ENCODE results near the gene OTOR.
A peak's percentile ranks its signal among the peaks of the same experiment; 100 is the strongest.

The OTOR gene

GRCh38 chr20:16714751-16715150 lies 33.4 kb upstream of the OTOR start:
- Histone ChIP-seq H3K4me1 (ENCODE audit: control insufficient read depth, insufficient read depth, low read length) (no peaks in the 10 kb centered on the region), H3K36me3 (ENCODE audit: insufficient read depth, low read length) (no peaks in the 10 kb centered on the region), H3K9ac (ENCODE audit: low read depth, low read length) (no peak overlapping the region), H3K9me3 (replicated peaks; ENCODE audit: low read length) (no peaks in the 10 kb centered on the region), H3K27me3 (ENCODE audit: control insufficient read depth, insufficient read depth, low read length) (peaks cover 50% of the 10 kb centered on the region), H3K4me3 (ENCODE audit: low read length) (no peak overlapping the region), H3K4me2 (ENCODE audit: low read length) (no peak overlapping the region)

- Histone ChIP-seq H3K9me3 (replicated peaks; ENCODE audit: low read length) (no peaks in the 10 kb centered on the region), H3K4me1 (ENCODE audit: control insufficient read depth, insufficient read depth, low read length) (no peaks in the 10 kb centered on the region), H3K36me3 (ENCODE audit: insufficient read depth, low read length) (no peaks in the 10 kb centered on the region), H3K27me3 (ENCODE audit: control insufficient read depth, insufficient read depth, low read length) (peaks cover 33% of the 10 kb centered on the region), H3K4me2 (ENCODE audit: low read length) (no peak overlapping the region), H3K4me3 (ENCODE audit: low read length) (no peak overlapping the region), H3K9ac (ENCODE audit: low read depth, low read length) (no peak overlapping the region)
These were observed 28.7 kb upstream of the OTOR start for GRCh38 chr20:16719421-16719820.

GRCh38 chr20:16729080-16729479 lies 19.1 kb upstream of the OTOR start:
- Histone ChIP-seq H3K4me1 (ENCODE audit: control insufficient read depth, insufficient read depth, low read length) (peaks cover 15% of the 10 kb centered on the region), H3K9me3 (replicated peaks; ENCODE audit: low read length) (no peaks in the 10 kb centered on the region), H3K36me3 (ENCODE audit: insufficient read depth, low read length) (peaks cover 22% of the 10 kb centered on the region), H3K4me2 (ENCODE audit: low read length) (peak overlapping the region; percentile 80), H3K27me3 (ENCODE audit: control insufficient read depth, insufficient read depth, low read length) (peaks cover 11% of the 10 kb centered on the region), H3K4me3 (ENCODE audit: low read length) (peak overlapping the region; percentile 88), H3K9ac (ENCODE audit: low read depth, low read length) (no peak overlapping the region)

GRCh38 chr20:16729565-16730460 lies 18.3 kb upstream of the OTOR start, which contains the start of gene SNRPB2:
TSS of gene SNRPB2 (plus strand) at chr20:16730026. CDS start at chr20:16731703, 1,677 bp downstream.
- H3K4me1 ChIP-seq (ENCODE audit: control insufficient read depth, insufficient read depth, low read length) = peaks cover 15% of the 10 kb centered on the region
- H3K9me3 ChIP-seq (replicated peaks; ENCODE audit: low read length) = no peaks in the 10 kb centered on the region

GRCh38 chr20:16732506-16733152 lies 15.5 kb upstream of the OTOR start:
- no peaks in the 10 kb centered on the region for H3K27me3 ChIP-seq (ENCODE audit: control insufficient read depth, insufficient read depth, low read length)

More at GRCh38 chr20:16729565-16730460, 18.3 kb upstream of the OTOR start, which contains the start of gene SNRPB2:
- Histone ChIP-seq H3K9ac (ENCODE audit: low read depth, low read length) (peak within 1 kb of the TSS; percentile 93), H3K36me3 (ENCODE audit: insufficient read depth, low read length) (peaks cover 28% of the 10 kb centered on the region), H3K27me3 (ENCODE audit: control insufficient read depth, insufficient read depth, low read length) (peaks cover 11% of the 10 kb centered on the region), H3K4me3 (ENCODE audit: low read length) (peak within 1 kb of the TSS; percentile 88), H3K4me2 (ENCODE audit: low read length) (peak within 1 kb of the TSS; percentile 87)

GRCh38 chr20:16740365-16741072 lies 7.6 kb upstream of the OTOR start:
- Histone ChIP-seq H3K4me2 (ENCODE audit: low read length) (no peak overlapping the region), H3K4me1 (ENCODE audit: control insufficient read depth, insufficient read depth, low read length) (no peaks in the 10 kb centered on the region), H3K9ac (ENCODE audit: low read depth, low read length) (no peak overlapping the region), H3K27me3 (ENCODE audit: control insufficient read depth, insufficient read depth, low read length) (no peaks in the 10 kb centered on the region), H3K9me3 (replicated peaks; ENCODE audit: low read length) (no peaks in the 10 kb centered on the region), H3K4me3 (ENCODE audit: low read length) (no peak overlapping the region), H3K36me3 (ENCODE audit: insufficient read depth, low read length) (peaks cover 55% of the 10 kb centered on the region)

More at GRCh38 chr20:16732506-16733152, 15.5 kb upstream of the OTOR start:
- H3K4me3 ChIP-seq (ENCODE audit: low read length) = no peak overlapping the region
- H3K36me3 ChIP-seq (ENCODE audit: insufficient read depth, low read length) = peaks cover 54% of the 10 kb centered on the region
- no peak overlapping the region for H3K4me2 ChIP-seq (ENCODE audit: low read length)
- no peaks in the 10 kb centered on the region for H3K9me3 ChIP-seq (replicated peaks; ENCODE audit: low read length)
- H3K9ac ChIP-seq (ENCODE audit: low read depth, low read length) = no peak overlapping the region
- peaks cover 15% of the 10 kb centered on the region for H3K4me1 ChIP-seq (ENCODE audit: control insufficient read depth, insufficient read depth, low read length)

- Histone ChIP-seq H3K27me3 (ENCODE audit: control insufficient read depth, insufficient read depth, low read length) (peaks cover 11% of the 10 kb centered on the region), H3K36me3 (ENCODE audit: insufficient read depth, low read length) (peaks cover 30% of the 10 kb centered on the region), H3K4me3 (ENCODE audit: low read length) (no peak overlapping the region), H3K9me3 (replicated peaks; ENCODE audit: low read length) (no peaks in the 10 kb centered on the region), H3K4me2 (ENCODE audit: low read length) (no peak overlapping the region), H3K4me1 (ENCODE audit: control insufficient read depth, insufficient read depth, low read length) (no peaks in the 10 kb centered on the region), H3K9ac (ENCODE audit: low read depth, low read length) (no peak overlapping the region)
These were observed 3.9 kb upstream of the OTOR start for GRCh38 chr20:16744178-16744807.

- H3K4me2 ChIP-seq (ENCODE audit: low read length) = no peak overlapping the region
- peaks cover 17% of the 10 kb centered on the region for H3K27me3 ChIP-seq (ENCODE audit: control insufficient read depth, insufficient read depth, low read length)
- no peak overlapping the region for H3K4me3 ChIP-seq (ENCODE audit: low read length)
- H3K9me3 ChIP-seq (replicated peaks; ENCODE audit: low read length) = no peaks in the 10 kb centered on the region
- no peak overlapping the region for H3K9ac ChIP-seq (ENCODE audit: low read depth, low read length)
- H3K36me3 ChIP-seq (ENCODE audit: insufficient read depth, low read length) = peaks cover 22% of the 10 kb centered on the region
- no peaks in the 10 kb centered on the region for H3K4me1 ChIP-seq (ENCODE audit: control insufficient read depth, insufficient read depth, low read length)
These were observed 3.0 kb upstream of the OTOR start for GRCh38 chr20:16745204-16745603.

GRCh38 chr20:16747291-16747811 lies 807 bp upstream of the OTOR start:
- H3K36me3 ChIP-seq (ENCODE audit: insufficient read depth, low read length) = peaks cover 3% of the 10 kb centered on the region
- no peak overlapping the region for H3K4me2 ChIP-seq (ENCODE audit: low read length)
- H3K4me1 ChIP-seq (ENCODE audit: control insufficient read depth, insufficient read depth, low read length) = no peaks in the 10 kb centered on the region
- no peaks in the 10 kb centered on the region for H3K9me3 ChIP-seq (replicated peaks; ENCODE audit: low read length)
- H3K9ac ChIP-seq (ENCODE audit: low read depth, low read length) = no peak overlapping the region
- H3K27me3 ChIP-seq (ENCODE audit: control insufficient read depth, insufficient read depth, low read length) = peaks cover 31% of the 10 kb centered on the region
- no peak overlapping the region for H3K4me3 ChIP-seq (ENCODE audit: low read length)

GRCh38 chr20:16749573-16749972 lies 1.4 kb downstream of the OTOR start:
- no peaks in the 10 kb centered on the region for H3K9me3 ChIP-seq (replicated peaks; ENCODE audit: low read length)
- H3K9ac ChIP-seq (ENCODE audit: low read depth, low read length) = no peak overlapping the region
- no peaks in the 10 kb centered on the region for H3K36me3 ChIP-seq (ENCODE audit: insufficient read depth, low read length)
- H3K27me3 ChIP-seq (ENCODE audit: control insufficient read depth, insufficient read depth, low read length) = peaks cover 46% of the 10 kb centered on the region
- H3K4me2 ChIP-seq (ENCODE audit: low read length) = no peak overlapping the region
- no peak overlapping the region for H3K4me3 ChIP-seq (ENCODE audit: low read length)
- H3K4me1 ChIP-seq (ENCODE audit: control insufficient read depth, insufficient read depth, low read length) = no peaks in the 10 kb centered on the region

GRCh38 chr20:16752082-16752481 lies 3.9 kb downstream of the OTOR start:
- no peaks in the 10 kb centered on the region for H3K4me1 ChIP-seq (ENCODE audit: control insufficient read depth, insufficient read depth, low read length)
- peaks cover 49% of the 10 kb centered on the region for H3K27me3 ChIP-seq (ENCODE audit: control insufficient read depth, insufficient read depth, low read length)
- no peak overlapping the region for H3K9ac ChIP-seq (ENCODE audit: low read depth, low read length)
- H3K9me3 ChIP-seq (replicated peaks; ENCODE audit: low read length) = no peaks in the 10 kb centered on the region
- H3K4me3 ChIP-seq (ENCODE audit: low read length) = no peak overlapping the region
- H3K36me3 ChIP-seq (ENCODE audit: insufficient read depth, low read length) = no peaks in the 10 kb centered on the region
- no peak overlapping the region for H3K4me2 ChIP-seq (ENCODE audit: low read length)
